Astrocyte (in vitro differentiated cells and primary cell): Measurements from ENCODE around the gene PAMR1. TPM values are rescaled to one million over a fixed set of nuclear protein-coding genes. Genes with fewer than 3 reads are reported as not detected.

Experiments used
- DNase-seq: peaks from one replicate; pipeline ENCODE4 v3.0.0-alpha.2; 2010; ENCODE audit warnings: low read depth
- FAIRE-seq: peaks from 2 replicates; lab custom pipeline; 2011; peaks lifted over from hg19 to GRCh38; lab: Jason Lieb, UNC
- H2AFZ ChIP-seq: 2 replicates; pipeline ENCODE4 v1.6.0; 2012; ENCODE audit warnings: low read depth, low read length, inconsistent platforms
- H3K27ac ChIP-seq: 2 replicates; pipeline ENCODE4 v1.5.1; 2011; ENCODE audit warnings: low read depth, low read length, inconsistent platforms
- H3K27me3 ChIP-seq: 2 replicates; pipeline ENCODE4 v1.6.0; 2011; ENCODE audit warnings: low read length, inconsistent platforms; ENCODE audit not compliant: insufficient read depth
- H3K36me3 ChIP-seq: 2 replicates; pipeline ENCODE4 v1.5.1; 2011; ENCODE audit warnings: low read length, inconsistent platforms; ENCODE audit not compliant: insufficient read depth
- H3K4me1 ChIP-seq: 2 replicates; pipeline ENCODE4 v1.5.1; 2011; ENCODE audit warnings: low read length, inconsistent platforms; ENCODE audit not compliant: insufficient read depth
- H3K4me2 ChIP-seq: 2 replicates; pipeline ENCODE4 v1.6.0; 2012; ENCODE audit warnings: low read length, inconsistent platforms
- H3K4me3 ChIP-seq: 2 replicates; pipeline ENCODE4 v1.5.1; 2011; ENCODE audit warnings: low read depth, mild to moderate bottlenecking, low read length, inconsistent platforms; ENCODE audit not compliant: insufficient read depth
- H3K79me2 ChIP-seq: 2 replicates; pipeline ENCODE4 v1.6.0; 2012; ENCODE audit warnings: mild to moderate bottlenecking, low read length, inconsistent platforms; ENCODE audit not compliant: insufficient read depth
- H3K9ac ChIP-seq: 2 replicates; pipeline ENCODE4 v1.6.0; 2012; ENCODE audit warnings: mild to moderate bottlenecking, low read length, inconsistent platforms
- H3K9me3 ChIP-seq: 2 replicates; pipeline ENCODE4 v1.5.1; 2012; ENCODE audit warnings: low read depth, mild to moderate bottlenecking, low read length, inconsistent platforms; ENCODE audit not compliant: insufficient read depth
- H4K20me1 ChIP-seq: 2 replicates; pipeline ENCODE4 v1.6.0; 2012; ENCODE audit warnings: low read length, inconsistent platforms; ENCODE audit not compliant: insufficient read depth
- H3K27ac Mint-ChIP-seq: one replicate; pipeline ENCODE4 v1.8.0; 2021; ENCODE audit warnings: mild to moderate bottlenecking, mixed read lengths; ENCODE audit not compliant: unreplicated experiment
- H3K27me3 Mint-ChIP-seq: one replicate; pipeline ENCODE4 v1.8.0; 2021; ENCODE audit warnings: low read depth, mixed read lengths; ENCODE audit not compliant: unreplicated experiment
- H3K36me3 Mint-ChIP-seq: one replicate; pipeline ENCODE4 v1.8.0; 2021; ENCODE audit warnings: low read depth, mixed read lengths; ENCODE audit not compliant: unreplicated experiment
- H3K4me1 Mint-ChIP-seq: one replicate; pipeline ENCODE4 v1.8.0; 2021; ENCODE audit warnings: low read depth, mixed read lengths; ENCODE audit not compliant: unreplicated experiment
- H3K4me3 Mint-ChIP-seq: one replicate; pipeline ENCODE4 v1.8.0; 2021; ENCODE audit warnings: mild to moderate bottlenecking, moderate library complexity, mixed read lengths; ENCODE audit not compliant: unreplicated experiment
- H3K9me3 Mint-ChIP-seq: one replicate; pipeline ENCODE4 v1.8.0; 2021; ENCODE audit warnings: mild to moderate bottlenecking, mixed read lengths; ENCODE audit not compliant: unreplicated experiment
- CTCF ChIP-seq: IDR thresholded peaks from 2 replicates; pipeline ENCODE4 v1.5.1; 2011; ENCODE audit warnings: low read depth, mild to moderate bottlenecking, inconsistent platforms, low read length, moderate library complexity; ENCODE audit not compliant: insufficient read depth
- EZH2 ChIP-seq: IDR thresholded peaks from 2 replicates; pipeline ENCODE4 v1.6.1; 2012; ENCODE audit warnings: mild to moderate bottlenecking, low read length, inconsistent platforms; ENCODE audit not compliant: insufficient read depth
- total RNA-seq: library from RNA; stranded (reverse); gene quantifications from 2 replicates; pipeline ENCODE4 v1.2.1, GENCODE V29; 2021

The PAMR1 gene
- total RNA-seq, 1 donor from 2014 or later, result 12.6 TPM

GRCh38 chr11:35427071-35427470 lies 98.3 kb downstream of the PAMR1 start:
- no peak overlapping the region for H3K4me3 Mint-ChIP-seq
- H3K9ac ChIP-seq, result no peak overlapping the region
- FAIRE-seq (peak; percentile 72), DNase-seq (peak; percentile 71)
- peaks cover 88% of the 10 kb centered on the region for H3K27me3 Mint-ChIP-seq
- H3K36me3 ChIP-seq, result no peaks in the 10 kb centered on the region
- H3K4me1 Mint-ChIP-seq, result no peaks in the 10 kb centered on the region
- H3K9me3 ChIP-seq, result no peaks in the 10 kb centered on the region
- no peak overlapping the region for H3K4me3 ChIP-seq
- H2AFZ ChIP-seq, result no peak overlapping the region
- peak overlapping the region; percentile 7 for H3K4me2 ChIP-seq
- H3K27me3 ChIP-seq, result peaks cover 22% of the 10 kb centered on the region
- H3K4me1 ChIP-seq, result peaks cover 11% of the 10 kb centered on the region
- TF ChIP-seq EZH2 (no peak), CTCF (no peak)
- H3K27ac Mint-ChIP-seq, result no peak overlapping the region
- no peaks in the 10 kb centered on the region for H3K79me2 ChIP-seq
- H3K36me3 Mint-ChIP-seq, result peaks cover 20% of the 10 kb centered on the region
- no peak overlapping the region for H3K27ac ChIP-seq
- H3K9me3 Mint-ChIP-seq, result peaks cover 13% of the 10 kb centered on the region
- H4K20me1 ChIP-seq, result peaks cover 6% of the 10 kb centered on the region

GRCh38 chr11:35426351-35426750 lies 99.1 kb downstream of the PAMR1 start:
- Mint-ChIP-seq H3K9me3 (peaks cover 13% of the 10 kb centered on the region), H3K27ac (no peak overlapping the region)
- peaks cover 25% of the 10 kb centered on the region for H3K27me3 ChIP-seq

More at GRCh38 chr11:35426351-35426750, 99.1 kb downstream of the PAMR1 start:
- no peak overlapping the region for H3K9ac ChIP-seq
- DNase-seq (no peak), FAIRE-seq (no peak)
- no peaks in the 10 kb centered on the region for H3K4me1 Mint-ChIP-seq
- no peaks in the 10 kb centered on the region for H3K36me3 ChIP-seq
- H3K9me3 ChIP-seq, result no peaks in the 10 kb centered on the region
- peaks cover 11% of the 10 kb centered on the region for H3K4me1 ChIP-seq
- H3K4me3 ChIP-seq, result no peak overlapping the region
- H3K27ac ChIP-seq, result no peak overlapping the region
- H3K36me3 Mint-ChIP-seq, result peaks cover 16% of the 10 kb centered on the region
- H4K20me1 ChIP-seq, result peaks cover 6% of the 10 kb centered on the region
- H3K4me2 ChIP-seq, result no peak overlapping the region
- TF ChIP-seq EZH2 (no peak), CTCF (no peak)
- H2AFZ ChIP-seq, result no peak overlapping the region
- no peak overlapping the region for H3K4me3 Mint-ChIP-seq
- peaks cover 88% of the 10 kb centered on the region for H3K27me3 Mint-ChIP-seq
- H3K79me2 ChIP-seq, result no peaks in the 10 kb centered on the region
